ENCODE measurements around the gene NUSAP1.
"Not testable (repeated sequence)": the region's sequence is repeated elsewhere in the genome, so short reads cannot be mapped to it uniquely, and the experiment has no call there.

NUSAP1 gene, protein sequence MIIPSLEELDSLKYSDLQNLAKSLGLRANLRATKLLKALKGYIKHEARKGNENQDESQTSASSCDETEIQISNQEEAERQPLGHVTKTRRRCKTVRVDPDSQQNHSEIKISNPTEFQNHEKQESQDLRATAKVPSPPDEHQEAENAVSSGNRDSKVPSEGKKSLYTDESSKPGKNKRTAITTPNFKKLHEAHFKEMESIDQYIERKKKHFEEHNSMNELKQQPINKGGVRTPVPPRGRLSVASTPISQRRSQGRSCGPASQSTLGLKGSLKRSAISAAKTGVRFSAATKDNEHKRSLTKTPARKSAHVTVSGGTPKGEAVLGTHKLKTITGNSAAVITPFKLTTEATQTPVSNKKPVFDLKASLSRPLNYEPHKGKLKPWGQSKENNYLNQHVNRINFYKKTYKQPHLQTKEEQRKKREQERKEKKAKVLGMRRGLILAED

GRCh38 chr15:41332194-41333025 is at the start of gene NUSAP1, which contains the start of gene OIP5:
NUSAP1 (plus strand) TSS chr15:41332881; CDS start chr15:41332958, 77 bp downstream.
OIP5 (minus strand) TSS chr15:41332591; CDS start chr15:41332561, 30 bp downstream.
- DNase-seq = peak; percentile 100

DNA sequence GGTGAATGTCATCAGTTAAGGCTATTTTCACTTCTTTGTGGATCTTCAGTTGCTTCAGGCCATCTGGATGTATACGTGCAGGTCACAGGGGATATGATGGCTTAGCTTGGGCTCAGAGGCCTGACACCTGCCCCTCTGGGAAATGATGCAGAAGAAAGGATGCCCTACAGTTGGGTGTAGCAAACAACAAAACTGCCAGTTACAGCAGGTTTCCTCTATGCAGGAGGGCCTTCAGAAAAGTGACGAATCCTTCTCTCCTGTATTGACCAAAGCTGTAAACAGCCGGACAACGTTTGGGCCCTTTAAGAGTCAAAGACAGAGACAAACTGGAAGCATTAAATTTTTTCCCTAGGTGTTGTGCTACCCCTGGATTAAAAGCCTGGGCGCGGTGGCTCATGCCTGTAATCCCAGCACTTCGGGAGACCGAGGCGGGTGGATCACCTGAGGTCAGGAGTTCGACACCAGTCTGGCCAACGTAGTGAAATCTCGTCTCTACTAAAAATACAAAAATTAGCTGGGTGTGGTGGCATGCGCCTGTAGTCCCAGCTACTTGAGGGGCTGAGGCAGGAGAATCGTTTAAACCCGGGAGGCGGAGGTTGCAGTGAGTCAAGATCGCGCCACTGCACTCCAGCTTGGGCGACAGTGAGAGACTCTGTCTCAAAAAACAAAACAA is 49.6 kb upstream of the NUSAP1 start:
- peak in 1 of 2 experiments; percentile 9 for DNase-seq

GRCh38 chr15:41283653-41284426 is 48.8 kb upstream of the NUSAP1 start:
- peak; percentile 98 to 99 for DNase-seq

DNA sequence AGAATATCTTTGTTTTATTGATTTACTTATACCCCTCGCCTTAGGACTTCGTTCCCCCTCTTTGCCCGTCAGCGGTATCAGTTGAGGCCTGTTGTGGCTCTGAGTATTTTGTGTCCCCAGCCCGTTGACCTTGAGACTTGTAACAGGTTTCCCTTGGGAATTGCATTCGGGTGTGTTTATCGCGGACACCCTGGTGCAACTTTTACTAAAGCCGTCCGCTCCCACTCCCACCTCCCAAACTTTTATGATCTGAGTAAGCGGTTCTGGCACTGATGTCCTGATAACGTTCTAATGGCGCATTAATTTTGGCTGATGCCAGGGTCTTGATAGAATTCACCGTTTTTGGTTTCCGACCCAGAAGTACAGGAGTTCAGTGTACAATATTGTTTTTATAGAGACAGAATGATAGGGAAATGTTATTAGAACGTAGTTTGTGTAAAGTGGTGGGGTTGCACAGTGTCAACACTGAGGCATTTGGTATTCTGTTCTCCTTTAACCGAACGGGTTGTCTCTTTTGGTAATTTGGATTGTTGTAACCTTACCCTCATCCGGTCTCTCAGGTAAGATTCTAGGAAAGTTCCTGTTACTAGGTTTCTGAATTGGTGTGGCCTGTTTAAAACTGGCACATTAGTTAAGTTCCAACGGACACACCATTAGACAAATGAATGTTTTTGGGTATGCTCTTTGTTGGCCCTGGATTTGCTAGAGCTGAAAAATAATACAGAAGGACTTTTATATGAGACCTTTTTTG is 48.1 kb upstream of the NUSAP1 start:
- peak; percentile 11 to 19 for DNase-seq

- DNase-seq = no peak
These were observed 47.4 kb upstream of the NUSAP1 start for GRCh38 chr15:41285285-41285684.

DNA sequence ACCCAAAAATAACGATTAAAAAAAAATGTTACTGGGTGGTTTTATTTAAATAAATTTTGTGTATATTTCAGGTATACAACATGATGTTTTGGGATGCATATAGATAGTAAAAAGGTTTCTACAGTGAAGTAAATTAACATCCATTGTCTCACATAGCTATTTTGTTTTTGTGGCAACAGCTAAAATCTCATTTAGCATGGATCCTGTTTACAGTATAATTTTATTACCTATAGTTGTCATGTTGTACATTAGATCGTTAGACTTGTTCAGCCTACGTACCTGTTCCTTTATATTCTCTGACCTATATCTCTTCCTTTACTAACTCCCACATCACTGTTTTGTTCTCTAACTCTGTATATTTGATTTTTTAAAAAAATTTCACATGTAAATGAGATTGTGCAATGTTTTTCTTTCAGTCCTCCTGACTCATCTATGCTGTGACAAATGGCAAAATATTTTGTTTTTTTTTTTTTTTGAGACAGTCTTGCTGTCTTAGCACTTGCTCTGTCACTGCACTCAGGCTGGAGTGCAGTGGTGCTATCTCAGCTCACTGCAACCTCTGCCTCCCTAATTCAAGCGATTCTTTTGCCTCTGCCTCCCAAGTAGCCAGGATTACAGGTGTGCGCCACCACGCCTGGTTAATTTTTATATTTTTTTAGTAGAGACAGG is 45.9 kb upstream of the NUSAP1 start:
- DNase-seq = no peak

DNA sequence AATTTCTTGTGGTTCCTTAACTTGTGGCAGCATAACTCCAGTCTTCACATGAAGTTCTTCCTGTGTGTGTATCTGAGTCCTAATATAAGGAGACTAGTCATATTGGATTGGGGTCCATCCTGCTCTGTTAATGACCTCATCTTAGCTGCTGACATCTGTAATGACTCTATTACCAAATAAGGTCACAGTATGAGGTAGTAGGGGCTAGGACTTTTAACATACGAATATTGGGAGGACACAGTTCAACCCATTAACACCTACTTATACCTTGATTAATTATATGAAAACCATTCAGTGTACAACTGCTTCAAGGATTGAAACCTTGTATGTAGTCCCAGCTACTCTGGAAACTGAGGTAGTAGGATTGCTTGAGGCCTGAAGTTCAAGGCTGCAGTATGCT is 44.2 kb upstream of the NUSAP1 start:
- DNase-seq = no peak

- DNase-seq = no peak
These were observed 42.7 kb upstream of the NUSAP1 start for GRCh38 chr15:41289953-41290352.

DNA sequence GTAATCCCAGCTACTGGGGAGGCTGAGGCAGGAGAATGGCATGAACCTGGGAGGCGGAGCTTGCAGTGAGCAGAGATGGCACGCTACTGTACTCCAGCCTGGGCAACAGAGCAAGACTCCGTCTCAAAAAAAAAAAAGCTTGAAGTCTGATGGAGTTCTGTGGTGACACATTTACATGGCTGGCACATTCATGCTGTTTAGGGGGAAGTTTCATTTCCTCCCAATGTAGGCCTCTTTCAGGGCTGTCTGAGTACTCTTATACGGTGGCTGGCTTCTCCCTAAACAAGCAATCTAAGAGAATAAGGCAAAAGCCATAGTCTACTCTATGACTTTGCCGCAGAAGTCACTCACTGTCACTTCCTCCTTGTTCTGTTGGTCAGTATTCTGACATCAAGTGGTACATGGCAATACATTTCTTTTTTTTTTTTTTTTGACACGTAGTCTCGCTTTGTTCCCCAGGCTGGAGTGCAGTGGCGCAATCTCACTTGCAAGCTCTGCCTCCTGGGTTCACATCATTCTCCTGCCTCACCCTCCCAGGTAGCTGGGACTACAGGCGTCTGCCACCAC is 41.5 kb upstream of the NUSAP1 start:
- DNase-seq = no peak

- DNase-seq = no peak
These were observed 40.2 kb upstream of the NUSAP1 start for GRCh38 chr15:41292521-41292920.

DNA sequence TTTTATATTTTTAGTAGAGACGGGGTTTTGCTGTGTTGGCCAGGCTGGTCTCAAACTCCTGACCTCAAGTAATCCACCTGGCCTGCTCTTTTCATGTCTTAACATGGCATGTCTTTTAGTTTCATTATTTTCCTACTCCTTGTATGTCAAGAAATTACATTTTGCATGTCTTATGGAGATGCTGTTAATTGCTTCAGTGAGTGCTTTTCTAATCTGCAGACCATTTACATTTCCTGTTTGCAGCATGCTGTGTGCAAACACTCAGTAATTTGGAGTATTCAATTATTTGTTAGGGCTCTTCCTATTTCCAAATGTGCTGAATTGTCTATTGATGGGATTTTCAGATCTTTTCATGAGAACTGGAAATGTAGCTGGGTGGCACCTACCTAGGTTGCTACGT is 31.5 kb upstream of the NUSAP1 start:
- peak in 1 of 2 experiments; percentile 17 for DNase-seq

DNA sequence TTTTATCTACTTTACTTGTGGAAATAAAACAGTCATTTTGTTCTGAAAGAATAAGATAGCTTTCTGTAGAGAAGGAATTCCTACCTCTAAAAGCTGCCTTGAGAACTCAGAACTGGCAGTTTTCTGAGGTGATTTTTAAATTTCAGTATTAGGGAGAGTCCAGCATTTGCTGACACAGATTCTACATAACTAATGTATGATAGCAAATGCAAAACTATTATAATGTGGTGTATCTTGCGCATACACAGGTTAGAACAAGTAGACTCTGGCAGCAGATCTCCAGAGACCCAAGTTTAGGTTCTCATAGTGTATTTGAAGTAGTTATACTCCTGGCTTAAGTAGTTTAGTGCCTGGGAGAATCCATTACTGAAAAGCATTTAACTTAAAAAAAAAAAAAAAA is 31.1 kb upstream of the NUSAP1 start:
- DNase-seq = no peak

DNA sequence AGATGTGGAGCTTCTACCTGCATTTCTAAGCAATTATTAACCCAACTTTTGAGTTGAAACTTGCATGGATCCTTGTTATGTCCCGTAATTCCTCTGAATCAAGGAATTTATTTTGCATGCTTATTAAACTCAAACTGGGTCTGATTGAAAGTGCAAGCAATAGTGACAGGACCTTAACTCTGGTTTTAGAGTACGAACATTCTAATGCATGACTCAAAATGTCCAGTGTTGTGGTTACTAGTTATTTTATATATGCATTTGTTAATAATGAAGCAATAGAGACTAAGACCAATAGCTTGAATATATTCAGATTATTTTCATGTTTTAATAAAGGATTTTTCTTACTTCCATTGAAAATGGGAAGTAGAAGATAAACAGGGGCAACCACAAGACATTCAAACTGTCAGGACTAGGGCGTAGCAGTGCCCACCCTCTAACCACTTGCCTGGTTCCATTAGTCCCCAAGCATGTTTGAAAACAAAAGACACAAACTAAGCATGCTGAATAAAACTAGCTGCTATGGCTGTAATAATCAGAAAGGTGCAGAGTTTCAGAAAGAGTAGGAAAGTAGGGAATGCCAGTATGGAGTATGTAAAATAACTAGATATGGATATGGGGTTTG is 28.4 kb upstream of the NUSAP1 start:
- DNase-seq = no peak

DNA sequence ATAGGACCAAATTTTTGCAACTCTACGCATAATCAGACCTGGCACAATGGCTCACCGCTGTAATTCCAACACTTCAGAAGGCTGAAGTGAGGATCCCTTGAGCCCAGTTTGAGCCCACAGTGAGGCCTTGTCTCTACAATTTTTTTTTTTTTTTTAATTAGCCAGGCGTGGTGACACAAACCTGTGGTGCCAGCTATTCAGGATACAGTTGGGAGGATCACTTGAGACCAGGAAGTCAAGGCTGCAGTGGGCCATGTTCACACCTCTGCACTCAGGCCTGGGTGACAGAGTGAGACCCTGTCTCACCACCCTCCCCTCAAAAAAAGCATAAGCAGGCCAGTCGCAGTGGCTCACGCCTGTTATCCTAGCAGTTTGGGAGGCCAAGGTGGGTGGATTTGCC is 25.0 kb upstream of the NUSAP1 start:
- no peak for DNase-seq

- DNase-seq = no peak
These were observed 23.3 kb upstream of the NUSAP1 start for GRCh38 chr15:41309226-41309905.

DNA sequence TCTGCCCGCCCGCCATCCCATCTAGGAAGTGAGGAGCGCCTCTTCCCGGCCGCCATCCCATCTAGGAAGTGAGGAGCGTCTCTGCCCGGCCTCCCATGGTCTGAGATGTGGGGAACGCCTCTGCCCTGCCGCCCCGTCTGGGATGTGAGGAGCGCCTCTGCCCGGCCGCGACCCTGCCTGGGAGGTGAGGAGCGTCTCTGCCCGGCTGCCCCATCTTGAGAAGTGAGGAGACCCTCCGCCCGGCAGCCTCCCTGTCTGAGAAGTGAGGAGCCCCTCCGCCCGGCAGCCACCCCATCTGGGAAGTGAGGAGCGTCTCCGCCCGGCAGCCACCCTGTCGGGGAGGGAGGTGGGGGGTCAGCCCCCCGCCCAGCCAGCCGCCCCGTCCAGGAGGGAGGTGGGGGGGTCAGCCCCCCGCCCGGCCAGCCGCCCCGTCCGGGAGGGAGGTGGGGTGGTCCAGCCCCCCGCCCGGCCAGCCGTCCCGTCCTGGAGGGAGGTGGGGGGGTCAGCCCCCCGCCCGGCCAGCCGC is 11.8 kb upstream of the NUSAP1 start:
- DNase-seq = not testable (repeated sequence)

- no peak for DNase-seq
These were observed 9.1 kb upstream of the NUSAP1 start for GRCh38 chr15:41323611-41324010.

- DNase-seq = no peak
These were observed 1.4 kb upstream of the NUSAP1 start for GRCh38 chr15:41331281-41331680.

GRCh38 chr15:41331833-41332193 is 868 bp upstream of the NUSAP1 start:
- no peak for DNase-seq
